Measurements from ENCODE around the gene DLG3.

GRCh38 chrX:70527053-70527452 lies 82.4 kb downstream of the DLG3 start:
- TF ChIP-seq TCF7L2 (IDR thresholded peaks at IDR 0.05; ENCODE audit: borderline replicate concordance, extremely low read depth, insufficient read depth, insufficient read length) (no peak), ZBTB33 (IDR thresholded peaks at IDR 0.05; ENCODE audit: extremely low read depth, insufficient replicate concordance, low read length) (no peak), POLR2A (IDR thresholded peaks at IDR 0.05; ENCODE audit: borderline replicate concordance, extremely low read depth, insufficient read depth, insufficient read length) (no peak)
